ENCODE data around the gene TTC16. TPM values are rescaled to one million over a fixed set of nuclear protein-coding genes. Genes with fewer than 3 reads are reported as not detected.

The TTC16 gene
- total RNA-seq, 6 donors from 2014 or later: 0.29 to 9.4 (median 3.1) TPM

DNA sequence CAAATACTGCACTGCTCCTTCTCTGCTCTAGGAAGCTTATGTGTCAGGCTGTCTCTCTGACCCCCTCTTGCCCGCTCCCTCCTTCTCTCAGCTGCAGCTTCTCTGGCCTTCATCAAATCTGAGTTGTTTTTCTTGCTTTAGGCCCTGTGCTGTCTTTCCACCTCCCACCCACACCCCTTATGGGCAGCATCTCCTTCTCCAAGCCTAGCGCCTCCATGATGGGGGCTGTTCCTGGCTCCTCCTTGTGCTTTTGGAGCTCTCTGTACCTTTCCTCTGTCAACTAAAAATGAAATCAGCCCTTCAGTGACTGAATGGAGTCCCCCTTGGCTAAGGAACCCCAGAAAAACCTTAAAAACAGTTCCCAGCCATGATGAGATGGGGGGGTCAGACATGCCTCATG is 15.7 kb upstream of the TTC16 start:
- DNase-seq: no peak
- ATAC-seq (ENCODE audit: low FRiP score in 2 of 2): no peak
- no peak for TF ChIP-seq CTCF (IDR thresholded peaks at IDR 0.05)
- TF ChIP-seq POLR2A (IDR thresholded peaks at IDR 0.05): no peak
- TF ChIP-seq POLR2AphosphoS5 (IDR thresholded peaks at IDR 0.05): no peak
- no peak for TF ChIP-seq EP300 (IDR thresholded peaks at IDR 0.05)
- Histone ChIP-seq H3K9me3 (no peaks in the 10 kb centered on the region), H3K27ac (peak overlapping the region in 3 of 4 donors; percentile 64 to 89 (median 86)), H3K4me1 (peaks cover 0 to 12% (median 6%) of the 10 kb centered on the region in 4 donors), H3K36me3 (no peaks in the 10 kb centered on the region), H3K27me3 (no peaks in the 10 kb centered on the region), H3K4me3 (no peak overlapping the region)
- 94 to 95% methylated on average over 2 of the region's 2 CpGs for WGBS, 2 donors

DNA sequence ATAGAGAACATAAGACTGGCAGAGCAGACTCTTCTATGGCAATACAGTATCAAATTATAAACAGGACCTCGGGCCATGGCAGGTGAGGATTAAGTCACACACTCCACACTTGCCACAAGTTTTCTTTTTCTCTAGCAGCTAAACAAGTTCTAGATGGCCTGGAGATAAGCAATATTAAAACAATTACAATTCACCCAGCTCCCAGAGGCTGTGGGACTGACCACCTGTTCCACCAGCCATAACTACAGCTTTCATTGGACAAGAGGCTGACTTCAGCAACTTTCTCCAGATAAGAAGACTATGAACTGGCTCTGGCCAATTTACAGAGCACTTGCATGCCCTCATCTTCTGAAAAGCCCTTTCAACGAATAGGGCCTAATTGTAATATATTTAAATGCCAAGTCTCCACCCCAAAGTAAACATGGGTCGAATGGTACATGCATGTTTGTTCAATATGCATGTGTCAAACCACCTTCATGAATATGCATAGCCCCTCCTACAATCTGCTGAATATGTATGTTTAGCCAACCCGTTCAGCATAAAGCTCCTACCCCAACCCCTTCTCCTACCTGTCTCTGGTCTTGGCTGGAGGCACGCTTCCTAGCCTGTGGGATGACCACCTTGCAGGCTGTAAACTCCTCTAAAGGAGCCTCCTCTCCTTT is 15.2 kb upstream of the TTC16 start:
- peaks cover 0 to 12% (median 6%) of the 10 kb centered on the region in 4 donors for H3K4me1 ChIP-seq
- H3K36me3 ChIP-seq: no peaks in the 10 kb centered on the region
- 67 to 71% methylated on average over 5 of the region's 5 CpGs for WGBS, 2 donors
- TF ChIP-seq POLR2A (IDR thresholded peaks at IDR 0.05) (no peak), CTCF (IDR thresholded peaks at IDR 0.05) (no peak), POLR2AphosphoS5 (IDR thresholded peaks at IDR 0.05) (no peak), EP300 (IDR thresholded peaks at IDR 0.05) (no peak)
- no peaks in the 10 kb centered on the region for H3K27me3 ChIP-seq
- no peaks in the 10 kb centered on the region for H3K9me3 ChIP-seq
- DNase-seq (no peak), ATAC-seq (ENCODE audit: low FRiP score in 2 of 2) (no peak)
- H3K4me3 ChIP-seq: no peak overlapping the region
- H3K27ac ChIP-seq: no peak overlapping the region

GRCh38 chr9:127703289-127703946 is 12.5 kb upstream of the TTC16 start:
- no peak overlapping the region for H3K27ac ChIP-seq
- TF ChIP-seq POLR2A (IDR thresholded peaks at IDR 0.05) (no peak), POLR2AphosphoS5 (IDR thresholded peaks at IDR 0.05) (no peak), CTCF (IDR thresholded peaks at IDR 0.05) (no peak), EP300 (IDR thresholded peaks at IDR 0.05) (no peak)
- H3K9me3 ChIP-seq: no peaks in the 10 kb centered on the region
- no peak overlapping the region for H3K4me3 ChIP-seq
- no peak for ATAC-seq (ENCODE audit: low FRiP score in 2 of 2)
- no peaks in the 10 kb centered on the region for H3K27me3 ChIP-seq
- peaks cover 0 to 12% (median 6%) of the 10 kb centered on the region in 4 donors for H3K4me1 ChIP-seq
- WGBS, 2 donors: 73 to 75% methylated on average over 8 to 9 of the region's 9 CpGs
- no peak for DNase-seq
- no peaks in the 10 kb centered on the region for H3K36me3 ChIP-seq

DNA sequence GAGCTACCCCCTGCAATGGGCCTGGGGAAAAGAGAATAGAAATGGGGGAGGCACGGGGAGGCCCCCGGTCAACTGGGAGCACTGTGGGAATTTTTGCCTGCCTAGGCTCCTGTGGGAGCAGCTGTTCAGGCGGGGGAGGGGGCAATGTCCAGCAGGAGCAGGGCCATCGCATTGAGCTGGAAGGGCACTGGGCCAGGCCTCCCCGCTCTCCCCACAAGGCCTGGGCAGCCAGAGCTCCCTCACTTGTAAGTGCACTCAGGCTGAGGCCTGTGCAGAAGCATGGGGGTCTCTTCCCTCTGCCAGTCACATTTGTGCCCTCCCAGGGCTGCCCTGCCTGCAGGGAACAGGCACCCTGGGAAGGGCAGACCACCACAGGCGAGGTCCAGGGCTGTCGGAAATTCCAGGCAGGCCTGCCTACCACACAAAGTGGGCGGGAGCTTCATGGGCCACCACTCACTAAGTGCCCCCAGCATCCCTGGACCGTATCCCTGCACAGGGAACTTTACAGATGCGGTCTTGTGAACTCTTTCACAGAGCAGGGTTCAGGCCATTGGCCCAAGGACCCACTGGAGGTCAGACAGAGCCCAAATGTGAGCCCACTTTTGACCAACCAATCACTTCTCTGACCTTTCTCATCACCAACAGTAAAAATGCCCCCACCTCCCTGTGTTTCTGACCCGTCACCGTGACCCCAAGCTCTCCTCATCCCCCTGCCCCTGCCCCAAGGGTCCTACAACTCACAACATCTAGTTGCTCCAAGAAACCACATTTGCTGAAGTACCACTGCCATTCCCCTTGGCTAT is 10.1 kb upstream of the TTC16 start:
- H3K36me3 ChIP-seq: no peaks in the 10 kb centered on the region
- WGBS, 2 donors: 86 to 94% methylated on average over 4 to 12 of the region's 12 CpGs
- no peaks in the 10 kb centered on the region for H3K4me1 ChIP-seq
- H3K27ac ChIP-seq: no peak overlapping the region
- DNase-seq: no peak
- H3K27me3 ChIP-seq: no peaks in the 10 kb centered on the region
- TF ChIP-seq POLR2AphosphoS5 (IDR thresholded peaks at IDR 0.05) (no peak), CTCF (IDR thresholded peaks at IDR 0.05) (no peak), EP300 (IDR thresholded peaks at IDR 0.05) (no peak), POLR2A (IDR thresholded peaks at IDR 0.05) (no peak)
- H3K4me3 ChIP-seq: no peak overlapping the region
- no peak for ATAC-seq (ENCODE audit: low FRiP score in 2 of 2)
- H3K9me3 ChIP-seq: no peaks in the 10 kb centered on the region
